H9 (cell line): ENCODE data around the gene AKR1B15. TPM values are rescaled to one million over a fixed set of nuclear protein-coding genes. Genes with fewer than 3 reads are reported as not detected.

ENCODE experiments used
- DNase-seq: peaks from one replicate; pipeline ENCODE4 v3.0.0-alpha.2; 2017
- H2AFZ ChIP-seq: one replicate; pipeline ENCODE4 v1.6.1; 2013; ENCODE audit warnings: mild to moderate bottlenecking, low read length, control low read depth, moderate library complexity
- H2AK5ac ChIP-seq: 2 replicates; pipeline ENCODE4 v1.6.1; 2013; ENCODE audit warnings: low read length, control low read depth, mixed read lengths; ENCODE audit not compliant: insufficient read length
- H2BK120ac ChIP-seq: one replicate; pipeline ENCODE4 v1.6.1; 2013; ENCODE audit warnings: low read depth, mild to moderate bottlenecking, low read length, control low read depth, inconsistent platforms; ENCODE audit not compliant: poor library complexity, severe bottlenecking
- H2BK12ac ChIP-seq: 2 replicates; pipeline ENCODE4 v1.6.1; 2013; ENCODE audit warnings: low read length, control low read depth, mixed read lengths, low read depth; ENCODE audit not compliant: insufficient read length
- H2BK15ac ChIP-seq: 2 replicates; pipeline ENCODE4 v1.6.1; 2013; ENCODE audit warnings: low read depth, low read length, control low read depth
- H2BK20ac ChIP-seq: one replicate; pipeline ENCODE4 v1.6.1; 2013; ENCODE audit warnings: low read depth, mild to moderate bottlenecking, low read length, control low read depth, inconsistent platforms; ENCODE audit not compliant: poor library complexity, severe bottlenecking
- H2BK5ac ChIP-seq: 2 replicates; pipeline ENCODE4 v1.6.1; 2013; ENCODE audit warnings: low read length, control low read depth, mixed read lengths; ENCODE audit not compliant: insufficient read length
- H3K14ac ChIP-seq: 2 replicates; pipeline ENCODE4 v1.6.1; 2013; ENCODE audit warnings: low read length, control low read depth; ENCODE audit not compliant: insufficient read depth
- H3K18ac ChIP-seq: 2 replicates; pipeline ENCODE4 v1.6.1; 2013; ENCODE audit warnings: low read depth, mild to moderate bottlenecking, mixed read lengths, low read length, control low read depth; ENCODE audit not compliant: insufficient read length
- H3K23ac ChIP-seq: 2 replicates; pipeline ENCODE4 v1.6.1; 2013; ENCODE audit warnings: low read length, control low read depth, mixed read lengths, low read depth; ENCODE audit not compliant: insufficient read length
- H3K23me2 ChIP-seq: 2 replicates; pipeline ENCODE4 v1.6.1; 2013; ENCODE audit warnings: low read depth, mild to moderate bottlenecking, mixed read lengths, low read length, control low read depth; ENCODE audit not compliant: insufficient read length, poor library complexity, severe bottlenecking
- H3K27ac ChIP-seq: 2 replicates; pipeline ENCODE4 v1.5.1; 2013; ENCODE audit warnings: low read length, control low read depth, mixed read lengths, low read depth; ENCODE audit not compliant: insufficient read length
- H3K27me3 ChIP-seq: 2 replicates; pipeline ENCODE4 v1.6.1; 2013; ENCODE audit warnings: low read length, control low read depth, inconsistent platforms; ENCODE audit not compliant: insufficient read depth
- H3K4ac ChIP-seq: 2 replicates; pipeline ENCODE4 v1.6.1; 2013; ENCODE audit warnings: low read depth, mild to moderate bottlenecking, control low read depth, inconsistent platforms, low read length, moderate library complexity
- H3K4me1 ChIP-seq: 2 replicates; pipeline ENCODE4 v1.6.1; 2013; ENCODE audit warnings: low read length, control low read depth, inconsistent platforms; ENCODE audit not compliant: insufficient read depth
- H3K4me2 ChIP-seq: 2 replicates; pipeline ENCODE4 v1.6.1; 2013; ENCODE audit warnings: low read length, control low read depth, mixed read lengths; ENCODE audit not compliant: insufficient read length, insufficient read depth
- H3K56ac ChIP-seq: 2 replicates; pipeline ENCODE4 v1.6.1; 2013; ENCODE audit warnings: low read depth, mild to moderate bottlenecking, mixed read lengths, low read length, control low read depth; ENCODE audit not compliant: insufficient read length
- H3K79me1 ChIP-seq: 2 replicates; pipeline ENCODE4 v1.6.1; 2013; ENCODE audit warnings: low read depth, mild to moderate bottlenecking, moderate library complexity, low read length, control low read depth, inconsistent platforms; ENCODE audit not compliant: insufficient read depth, poor library complexity, severe bottlenecking
- H3K79me2 ChIP-seq: 2 replicates; pipeline ENCODE4 v1.6.1; 2013; ENCODE audit warnings: low read length, control low read depth, inconsistent platforms; ENCODE audit not compliant: insufficient read depth
- H3K9ac ChIP-seq: 2 replicates; pipeline ENCODE4 v1.6.1; 2013; ENCODE audit warnings: low read length, control low read depth, mixed read lengths; ENCODE audit not compliant: insufficient read length; ENCODE audit errors: extremely low read depth
- H3K9me3 ChIP-seq: one replicate; pipeline ENCODE4 v1.6.1; 2013; ENCODE audit warnings: low read depth, low read length, inconsistent platforms; ENCODE audit not compliant: control insufficient read depth
- H3T11ph ChIP-seq: one replicate; pipeline ENCODE4 v1.6.1; 2013; ENCODE audit warnings: mild to moderate bottlenecking, low read length, control low read depth, inconsistent platforms
- H4K20me1 ChIP-seq: one replicate; pipeline ENCODE4 v1.6.1; 2013; ENCODE audit not compliant: control insufficient read depth, insufficient read length, insufficient read depth
- H4K5ac ChIP-seq: 2 replicates; pipeline ENCODE4 v1.6.1; 2013; ENCODE audit warnings: low read depth, mild to moderate bottlenecking, mixed read lengths, low read length, control low read depth; ENCODE audit not compliant: insufficient read length
- H4K8ac ChIP-seq: replicated peaks from 2 replicates; pipeline ENCODE4 v1.6.1; 2013; ENCODE audit warnings: low read length, control low read depth, mixed read lengths, low read depth; ENCODE audit not compliant: insufficient read length
- H4K91ac ChIP-seq: 2 replicates; pipeline ENCODE4 v1.6.1; 2013; ENCODE audit warnings: low read depth, mild to moderate bottlenecking, moderate library complexity, mixed read lengths, low read length, control low read depth; ENCODE audit not compliant: insufficient read length
- H3K27ac Mint-ChIP-seq, 3 experiments: 2 replicates in 2 of 3; 3 replicates in 1 of 3; pipeline ENCODE4 v1.8.0; 2020 to 2021; ENCODE audit warnings: mixed read lengths in 3 of 3, mild to moderate bottlenecking in 1 of 3, moderate library complexity in 1 of 3
- H3K27me3 Mint-ChIP-seq: 2 replicates; pipeline ENCODE4 v1.8.0; 2021; ENCODE audit warnings: low read depth, mild to moderate bottlenecking, moderate library complexity, mixed read lengths
- H3K36me3 Mint-ChIP-seq, 3 experiments: 2 replicates in 2 of 3; 3 replicates in 1 of 3; pipeline ENCODE4 v1.8.0; 2020 to 2021; ENCODE audit warnings: low read depth in 3 of 3, mixed read lengths in 3 of 3; ENCODE audit not compliant: insufficient read depth in 1 of 3
- H3K4me1 Mint-ChIP-seq, 2 experiments: 2 replicates each; pipeline ENCODE4 v1.8.0; 2020; ENCODE audit warnings: mixed read lengths in 2 of 2
- H3K4me3 Mint-ChIP-seq, 2 experiments: 2 replicates in 1 of 2; 3 replicates in 1 of 2; pipeline ENCODE4 v1.8.0; 2020 to 2021; ENCODE audit warnings: mild to moderate bottlenecking in 2 of 2, mixed read lengths in 2 of 2, moderate library complexity in 1 of 2
- H3K9me3 Mint-ChIP-seq, 2 experiments: 2 replicates in 1 of 2; 3 replicates in 1 of 2; pipeline ENCODE4 v1.8.0; 2020; ENCODE audit warnings: mild to moderate bottlenecking in 2 of 2, mixed read lengths in 2 of 2, moderate library complexity in 1 of 2
- CTCF ChIP-seq: fragments of 200-600 bp; sonication (generic); conservative IDR thresholded peaks from 3 replicates; pipeline ENCODE4 v1.8.0; 2021; ENCODE audit warnings: antibody characterized with exemption, mild to moderate bottlenecking
- WGBS: extraction: QIAGEN DNeasy Blood & Tissue Kit; methylation state at CpG from one replicate; pipeline ENCODE4 v1.1.7; 2013; ENCODE audit warnings: missing lambda C conversion rate, low lambda C conversion rate, mixed read lengths; ENCODE audit not compliant: insufficient read length; ENCODE audit errors: extremely low coverage; 5-methylcytosine and 5-hydroxymethylcytosine counted together
- total RNA-seq: library from RNA; stranded (reverse); gene quantifications from 2 replicates; pipeline ENCODE4 v1.2.1, GENCODE V29; 2021

The AKR1B15 gene
- total RNA-seq, 1 experiment from 2014 or later = not detected

- Histone ChIP-seq H3K56ac (no peak overlapping the region), H2BK12ac (no peak overlapping the region), H3K23me2 (no peaks in the 10 kb centered on the region), H2BK15ac (no peak overlapping the region), H2BK20ac (no peak overlapping the region), H4K91ac (no peak overlapping the region), H3K9me3 (no peaks in the 10 kb centered on the region), H2AFZ (no peak overlapping the region), H3K27ac (no peak overlapping the region), H4K8ac (no peak overlapping the region), H4K20me1 (no peaks in the 10 kb centered on the region), H3K23ac (no peak overlapping the region), H3K18ac (no peak overlapping the region), H3K4me1 (no peaks in the 10 kb centered on the region), H2BK120ac (no peak overlapping the region), H3K27me3 (no peaks in the 10 kb centered on the region), H3K14ac (no peak overlapping the region), H4K5ac (no peak overlapping the region), H3K4me2 (no peak overlapping the region), H2BK5ac (no peak overlapping the region), H2AK5ac (no peak overlapping the region), H3K79me1 (no peaks in the 10 kb centered on the region), H3K4ac (no peak overlapping the region), H3K79me2 (no peaks in the 10 kb centered on the region), H3T11ph (no peak overlapping the region), H3K9ac (no peak overlapping the region)
- H3K4me1 Mint-ChIP-seq = no peaks in the 10 kb centered on the region
- TF ChIP-seq CTCF = no peak
- no peaks in the 10 kb centered on the region; a peak in 1 of 5 replicates for H3K9me3 Mint-ChIP-seq
- H3K27ac Mint-ChIP-seq = no peak overlapping the region; a peak in 1 of 7 replicates
- no peaks in the 10 kb centered on the region for H3K36me3 Mint-ChIP-seq
- WGBS = no CpG with 5 or more reads among the region's 6 CpGs
- no peak overlapping the region for H3K4me3 Mint-ChIP-seq
- peaks cover 19% of the 10 kb centered on the region for H3K27me3 Mint-ChIP-seq
- no peak for DNase-seq
These were observed 62.8 kb downstream of the AKR1B15 start for GRCh38 chr7:134611611-134612151.
